GM20431 (cell line): Measurements from ENCODE around the gene COL16A1.

ENCODE experiments used
- in situ Hi-C: fragments of 300-500 bp; cut with MseI, MboI; formaldehyde crosslinking; loops from one replicate; pipeline ENCODE4 v1.15.0; 2020; ENCODE audit warnings: low sequenced_read_pairs; ENCODE audit not compliant: unreplicated experiment

The COL16A1 gene

DNA sequence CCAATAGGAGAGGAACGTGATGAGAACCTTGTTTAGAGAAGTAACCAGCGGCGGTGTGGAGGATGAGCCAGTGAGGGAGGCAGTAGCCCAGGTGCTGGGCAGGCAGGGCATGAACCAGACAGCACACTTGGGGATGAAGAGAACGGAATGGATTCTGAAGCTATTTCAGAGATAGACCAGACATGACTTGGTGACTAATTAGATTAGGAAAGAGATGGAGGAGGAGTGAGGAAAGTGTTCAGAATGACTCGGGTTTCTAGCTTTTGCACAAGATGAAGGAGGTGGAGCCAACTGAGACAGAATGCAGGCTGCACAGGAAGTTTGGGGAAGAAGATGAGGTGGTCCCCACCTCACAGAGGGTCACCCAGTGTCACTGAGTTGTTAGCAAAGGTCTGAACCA lies 64.3 kb downstream of the COL16A1 start:
- in situ Hi-C loops: no loop called here

DNA sequence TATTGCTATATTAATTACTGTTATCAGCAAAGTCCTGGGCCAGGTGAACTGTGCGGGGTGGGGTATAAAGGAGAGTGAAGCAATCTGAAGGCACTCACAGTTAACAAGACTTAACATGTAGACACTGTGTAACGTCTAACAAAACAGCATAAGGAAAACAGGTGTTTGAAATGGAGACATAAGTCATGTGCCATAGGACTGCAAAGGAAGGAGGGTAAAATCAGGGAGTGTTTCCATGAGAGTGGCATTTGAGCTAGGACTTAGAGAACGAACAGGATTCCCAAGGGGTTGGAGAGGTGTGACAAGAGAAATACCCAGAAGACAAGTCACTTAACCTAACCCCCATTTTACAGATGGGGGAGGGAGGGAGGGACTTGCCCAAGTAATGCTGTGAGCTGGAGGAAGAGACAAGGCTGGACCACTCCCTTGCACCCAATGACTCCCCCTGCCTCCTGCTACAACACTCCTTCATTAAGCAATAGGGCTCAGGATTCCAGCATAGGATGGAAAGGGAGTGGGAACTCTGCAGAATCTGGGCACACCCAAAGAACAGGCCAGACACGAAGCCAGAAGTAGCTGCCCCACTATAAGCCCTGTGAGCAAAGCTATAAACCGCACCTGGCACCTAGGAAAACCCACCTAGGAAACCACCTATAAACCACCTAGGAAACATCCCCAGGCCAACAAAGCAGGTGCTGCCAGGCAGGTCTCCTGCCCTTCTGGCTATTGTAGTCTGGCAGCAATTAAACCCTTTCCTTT lies 65.7 kb downstream of the COL16A1 start:
- in situ Hi-C loops: no loop called here

DNA sequence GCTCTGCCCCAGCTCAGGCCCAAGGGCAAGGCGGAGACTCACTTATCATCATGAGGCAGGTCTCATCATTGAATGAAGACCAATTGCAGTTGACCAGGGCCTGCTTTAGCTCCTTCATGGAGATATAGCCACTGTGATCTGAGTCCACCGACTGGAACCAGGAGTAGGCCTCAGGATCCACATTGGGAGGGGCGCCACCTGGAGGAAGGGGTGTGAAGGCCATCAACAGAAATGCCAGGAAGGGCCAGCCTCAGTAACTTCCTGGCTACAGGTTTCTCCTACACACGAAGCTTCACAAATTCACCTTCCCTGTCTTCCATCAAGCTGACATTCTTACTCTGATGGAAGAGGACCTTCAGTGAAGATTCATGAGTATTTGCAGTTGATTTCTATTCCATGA lies 70.7 kb downstream of the COL16A1 start:
- in situ Hi-C loops: no loop called here

DNA sequence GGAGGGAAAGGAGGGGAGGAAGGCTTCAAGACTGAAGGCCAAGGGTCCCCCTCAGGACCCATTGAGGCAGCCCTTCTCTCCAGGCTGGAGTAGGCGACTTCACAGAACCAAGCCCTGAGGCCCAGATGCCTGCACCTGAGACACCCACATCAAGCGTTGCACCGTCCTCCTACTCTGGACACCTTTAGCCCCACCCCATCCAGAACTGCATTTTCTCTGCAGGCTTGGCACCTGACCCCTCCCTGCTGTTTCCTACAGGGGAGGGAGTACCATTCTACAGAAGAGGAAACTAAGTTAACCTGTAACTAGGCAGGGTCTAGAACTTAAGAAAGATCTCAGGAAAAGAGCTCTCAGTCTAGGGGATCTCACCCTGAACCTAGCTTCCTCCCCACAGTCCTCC lies 71.2 kb downstream of the COL16A1 start:
- in situ Hi-C loops: no loop called here

DNA sequence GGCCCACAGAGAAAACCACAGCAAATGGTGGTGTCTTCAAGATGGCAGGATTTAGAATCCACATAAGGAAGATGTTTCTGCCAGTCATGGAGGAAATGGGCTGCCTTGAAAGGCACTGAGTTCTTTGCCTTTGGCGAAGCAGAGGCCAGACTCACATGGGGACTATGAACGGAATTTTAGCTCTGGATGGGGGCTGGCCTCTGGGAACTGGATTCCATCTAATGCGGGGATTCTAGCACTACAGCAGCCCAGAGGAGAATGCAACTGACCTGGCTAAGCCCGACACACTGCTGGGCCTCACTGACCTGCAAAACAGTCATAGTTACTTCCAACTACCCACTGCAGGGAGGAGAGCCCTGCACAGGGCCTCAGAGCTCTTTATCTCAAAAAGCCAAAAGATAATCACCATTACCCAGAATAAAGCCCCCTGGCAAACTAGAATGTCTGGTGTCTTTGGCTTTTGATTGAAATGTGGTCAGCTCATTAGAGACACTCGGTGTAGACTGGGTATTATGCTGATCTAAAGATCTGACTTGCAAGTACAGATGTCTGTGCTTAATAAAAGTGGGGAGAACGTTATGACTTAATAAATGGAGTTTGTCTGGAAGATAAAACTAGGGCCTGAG lies 74.8 kb downstream of the COL16A1 start:
- in situ Hi-C loops: no loop called here

DNA sequence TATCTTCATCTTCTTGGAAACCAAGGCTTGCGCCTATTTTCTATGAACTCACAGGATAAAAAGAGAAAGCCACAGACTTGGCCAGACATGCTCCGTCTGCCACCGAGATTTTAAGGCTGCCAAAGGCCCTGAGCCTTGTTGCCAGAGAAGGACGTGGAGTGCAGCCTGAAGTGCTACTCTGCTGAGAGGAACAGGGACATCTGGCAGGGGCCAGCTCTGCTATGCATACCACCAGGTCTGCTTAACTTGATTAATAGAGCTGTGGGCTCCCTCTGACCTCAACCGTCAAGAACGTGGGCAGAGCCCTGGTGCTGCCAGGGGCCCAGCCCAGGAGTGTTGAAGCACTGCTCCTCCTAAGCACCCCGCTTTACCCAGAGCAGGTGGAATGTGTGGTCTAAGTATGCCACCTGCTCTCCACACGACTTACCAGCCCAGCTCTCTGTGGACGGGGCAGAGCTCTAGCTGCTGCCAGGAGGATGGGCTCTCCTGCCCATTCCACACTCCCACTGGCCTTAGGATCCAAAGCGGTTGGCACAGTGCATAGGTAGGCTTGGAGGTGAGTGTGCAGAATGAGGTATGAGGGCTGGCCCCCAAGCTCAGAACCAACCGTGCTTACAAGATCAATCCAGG lies 75.8 kb downstream of the COL16A1 start:
- in situ Hi-C loops: no loop called here

DNA sequence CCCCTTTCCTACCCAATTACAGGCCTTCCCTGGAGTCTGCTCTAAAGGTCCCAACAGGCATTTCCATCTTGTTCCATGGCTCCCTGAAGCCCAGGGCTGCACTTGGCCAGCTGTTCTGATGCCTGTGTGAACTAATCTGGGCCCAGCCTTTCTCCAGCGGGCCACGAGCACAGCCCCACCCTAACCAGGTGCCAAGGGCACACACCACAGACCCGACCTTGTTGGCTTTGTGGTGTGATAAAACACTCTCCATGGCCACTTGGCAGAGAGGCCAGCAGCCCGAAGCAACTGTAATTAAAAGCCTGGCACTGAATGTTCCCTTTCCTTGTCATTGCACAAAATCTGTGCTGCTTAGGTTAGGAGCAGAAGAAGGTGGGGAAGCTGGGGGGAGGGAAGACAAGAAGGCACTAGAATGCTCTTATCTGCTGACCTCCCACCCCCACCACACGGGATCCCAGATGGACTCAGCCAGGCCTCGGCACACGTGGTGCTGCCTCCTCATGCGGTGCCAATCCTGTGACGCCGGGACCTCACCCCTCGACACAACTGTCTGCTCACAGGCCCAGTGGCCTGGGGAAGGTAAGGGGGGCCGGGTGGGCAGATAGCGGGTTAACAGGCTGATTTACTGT lies 76.4 kb downstream of the COL16A1 start:
- in situ Hi-C loops: no loop called here

DNA sequence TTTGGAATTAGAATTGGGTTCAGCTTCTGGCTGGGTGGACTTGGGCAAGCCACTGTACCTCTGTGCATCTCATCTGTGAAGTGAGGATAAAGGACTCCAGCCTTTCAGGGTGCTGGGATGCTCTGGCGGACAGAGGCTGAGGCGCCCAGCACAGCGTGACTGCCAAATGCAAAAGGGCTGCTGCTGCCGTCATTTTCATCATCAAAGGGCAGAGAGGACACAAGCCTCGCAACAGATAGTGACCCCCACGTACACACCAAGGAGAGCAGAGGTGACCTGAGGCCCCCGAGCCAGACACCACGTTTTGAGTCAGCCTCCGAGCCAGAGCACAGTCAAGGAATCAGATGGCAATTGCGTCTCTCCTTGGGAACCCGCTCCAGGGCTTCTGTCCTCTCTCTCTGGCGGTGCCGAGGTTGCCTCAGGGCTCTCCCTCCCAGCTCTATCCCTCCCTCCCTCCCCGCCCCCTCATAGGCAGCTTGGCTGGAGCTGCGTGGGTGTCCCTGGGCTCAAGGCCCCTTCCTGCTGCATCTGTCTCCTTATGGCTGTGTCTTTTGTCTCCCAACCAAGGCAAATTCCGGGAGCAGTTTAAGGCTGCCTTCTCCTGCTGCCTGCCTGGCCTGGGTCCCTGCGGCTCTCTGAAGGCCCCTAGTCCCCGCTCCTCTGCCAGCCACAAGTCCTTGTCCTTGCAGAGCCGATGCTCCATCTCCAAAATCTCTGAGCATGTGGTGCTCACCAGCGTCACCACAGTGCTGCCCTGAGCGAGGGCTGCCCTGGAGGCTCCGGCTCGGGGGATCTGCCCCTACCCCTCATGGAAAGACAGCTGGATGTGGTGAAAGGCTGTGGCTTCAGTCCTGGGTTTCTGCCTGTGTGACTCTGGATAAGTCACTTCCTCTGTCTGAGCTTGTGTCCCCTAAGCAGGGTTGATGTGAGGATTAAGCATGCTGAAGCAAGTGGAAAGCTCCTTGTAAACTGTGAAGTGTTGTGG lies 77.3 kb downstream of the COL16A1 start:
- in situ Hi-C loops: no loop called here

DNA sequence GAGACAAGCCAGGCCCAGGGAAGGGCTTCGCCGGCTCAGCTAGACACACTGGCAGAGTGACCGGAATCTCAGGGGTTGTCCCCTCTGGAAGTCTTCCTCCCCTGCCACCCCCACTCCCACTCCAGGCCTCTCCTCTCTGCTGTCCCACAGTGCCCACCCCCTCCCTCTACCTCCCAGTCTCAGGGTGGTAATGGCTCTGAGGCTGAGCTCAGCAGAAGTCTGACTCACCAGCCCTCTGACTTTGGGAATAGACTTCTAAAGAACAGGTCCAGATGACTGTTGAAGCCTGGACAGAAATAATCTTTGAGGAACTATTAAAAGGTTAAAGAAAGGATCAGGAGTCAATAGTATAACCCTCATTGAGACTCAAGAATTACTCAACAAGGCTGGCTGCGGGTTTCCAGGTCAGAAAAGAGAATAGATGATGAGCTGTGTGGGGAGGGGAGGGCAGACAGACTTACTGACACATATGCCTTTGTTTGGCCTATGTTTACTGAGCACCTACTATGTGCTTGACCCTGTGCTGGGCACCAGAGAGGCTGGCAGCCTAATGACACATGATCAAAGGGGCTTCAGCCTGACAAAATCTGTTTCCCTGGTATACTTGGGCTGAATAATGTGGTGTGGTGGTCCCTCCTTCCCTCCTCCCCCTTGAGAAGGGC lies 78.1 kb downstream of the COL16A1 start:
- in situ Hi-C loops: no loop called here

DNA sequence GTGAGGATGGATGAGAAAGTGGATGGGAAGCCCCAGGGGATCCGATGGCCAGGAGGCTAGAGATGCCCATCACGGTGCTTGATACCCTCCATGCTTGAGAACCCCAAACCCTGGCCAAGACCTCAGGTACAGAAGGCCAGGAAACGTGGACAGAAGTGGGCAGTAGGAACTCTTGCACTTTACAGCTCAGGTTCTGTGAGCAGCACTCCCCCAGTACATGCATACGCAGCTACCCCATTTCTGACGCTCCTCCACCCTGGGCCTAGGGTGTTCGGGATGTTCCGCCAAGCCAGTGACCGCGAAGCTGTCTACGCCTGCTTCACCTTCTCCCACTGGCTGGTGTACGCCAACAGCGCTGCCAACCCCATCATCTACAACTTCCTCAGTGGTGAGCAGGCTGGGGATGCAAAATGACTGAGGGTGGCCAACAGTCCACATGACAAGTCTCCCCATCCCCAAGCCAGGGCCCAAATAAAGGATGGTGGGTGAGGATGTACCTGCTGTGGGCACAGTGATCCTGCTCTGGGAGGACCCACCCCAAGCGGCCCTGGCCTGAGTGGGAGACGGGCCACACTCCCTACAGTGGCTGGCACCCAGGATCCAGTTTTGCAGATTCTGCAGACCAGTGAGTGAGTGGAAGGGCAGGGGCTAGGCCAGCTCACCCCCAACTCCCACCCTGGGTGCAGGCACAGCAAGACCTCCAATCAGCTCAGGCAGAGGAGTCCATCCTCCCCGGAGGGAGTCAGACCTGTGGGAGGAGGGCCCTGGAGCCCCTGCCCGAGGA lies 78.9 kb downstream of the COL16A1 start:
- in situ Hi-C loops: no loop called here

DNA sequence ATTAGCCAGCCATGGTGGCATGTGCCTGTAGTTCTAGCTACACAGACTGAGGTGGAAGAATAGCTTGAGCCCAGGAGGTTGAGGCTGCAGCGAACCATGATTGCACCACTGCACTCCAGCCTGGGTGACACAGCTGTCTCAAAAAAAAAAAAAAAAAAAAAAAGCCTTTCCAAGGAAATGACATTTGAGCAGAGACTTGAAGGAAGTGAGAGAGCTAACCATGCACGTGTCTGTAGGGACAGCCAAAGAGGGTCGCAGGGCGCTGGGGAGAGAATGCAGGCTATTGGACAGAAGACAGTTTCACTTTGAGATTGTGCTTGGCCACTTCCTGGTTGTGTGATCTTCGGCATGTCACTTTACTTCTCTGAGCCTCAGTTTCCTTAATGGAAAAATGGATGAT lies 79.5 kb downstream of the COL16A1 start:
- in situ Hi-C loops: no loop called here

DNA sequence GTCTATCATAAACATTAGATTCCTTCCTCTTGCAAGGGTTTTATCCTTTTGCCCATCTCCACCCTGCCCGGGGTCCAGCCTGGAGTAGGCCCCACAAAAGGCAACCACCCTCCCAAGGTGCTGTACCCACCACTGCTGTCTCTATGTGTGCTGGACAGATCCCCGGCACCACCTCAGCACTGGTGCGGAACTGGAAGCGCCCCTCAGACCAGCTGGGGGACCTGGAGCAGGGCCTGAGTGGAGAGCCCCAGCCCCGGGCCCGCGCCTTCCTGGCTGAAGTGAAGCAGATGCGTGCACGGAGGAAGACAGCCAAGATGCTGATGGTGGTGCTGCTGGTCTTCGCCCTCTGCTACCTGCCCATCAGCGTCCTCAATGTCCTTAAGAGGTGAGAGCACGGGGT lies 80.5 kb downstream of the COL16A1 start:
- in situ Hi-C loops: no loop called here

DNA sequence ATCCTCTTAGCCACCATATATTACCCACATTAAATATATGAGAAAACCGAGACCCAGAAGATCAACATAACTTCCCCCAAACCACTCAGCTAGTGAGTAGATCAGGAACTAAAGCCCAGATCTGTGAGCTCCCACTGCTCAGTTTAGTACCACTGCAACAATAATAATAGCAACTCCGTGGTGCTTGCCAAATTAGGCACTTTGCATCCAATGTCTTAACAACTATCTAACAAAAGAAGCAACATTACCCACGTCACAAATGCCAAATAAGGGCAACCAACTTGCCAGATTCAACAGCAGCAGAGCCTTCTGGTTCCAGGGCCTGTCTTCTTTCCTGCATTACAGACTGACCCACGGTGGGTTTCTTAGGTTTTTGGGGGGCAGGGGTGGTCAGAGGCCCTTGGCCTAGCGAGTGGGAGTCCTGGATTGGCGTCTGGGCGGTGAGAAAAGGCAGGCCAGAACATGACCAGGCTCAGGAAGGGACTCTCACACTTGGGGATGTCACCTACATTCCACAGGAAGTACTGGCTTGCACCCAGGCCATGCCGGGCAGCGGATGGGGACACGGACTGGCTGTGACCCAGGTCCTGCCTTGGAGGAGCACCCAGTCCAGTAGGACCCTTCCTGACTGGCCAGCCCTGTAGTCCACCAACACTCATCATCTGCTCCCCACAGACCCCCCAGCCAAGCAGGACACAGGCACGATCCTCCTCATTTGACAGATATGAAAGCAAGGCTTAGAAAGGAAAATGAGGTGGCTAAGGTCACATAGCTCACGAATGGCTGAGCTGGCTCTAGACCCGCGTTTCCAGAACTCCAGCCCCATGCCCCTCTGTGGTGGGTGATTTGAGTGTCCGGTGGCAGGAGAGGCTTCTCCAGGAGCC lies 81.7 kb downstream of the COL16A1 start:
- in situ Hi-C loops: no loop called here

DNA sequence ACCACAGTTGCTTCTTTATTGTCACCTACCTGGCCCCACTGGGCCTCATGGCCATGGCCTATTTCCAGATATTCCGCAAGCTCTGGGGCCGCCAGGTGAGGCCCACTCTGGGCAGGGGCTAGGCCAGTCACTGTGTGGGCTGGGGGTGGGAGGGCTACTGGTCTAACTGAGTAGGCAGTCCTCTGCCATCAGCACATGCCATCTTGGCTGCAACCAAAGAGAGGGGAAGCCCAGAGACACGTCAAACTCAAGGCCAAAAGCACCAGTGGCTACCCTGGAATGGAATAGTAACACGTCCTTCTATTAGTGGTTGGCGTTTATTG lies 82.4 kb downstream of the COL16A1 start:
- in situ Hi-C loops: no loop called here

DNA sequence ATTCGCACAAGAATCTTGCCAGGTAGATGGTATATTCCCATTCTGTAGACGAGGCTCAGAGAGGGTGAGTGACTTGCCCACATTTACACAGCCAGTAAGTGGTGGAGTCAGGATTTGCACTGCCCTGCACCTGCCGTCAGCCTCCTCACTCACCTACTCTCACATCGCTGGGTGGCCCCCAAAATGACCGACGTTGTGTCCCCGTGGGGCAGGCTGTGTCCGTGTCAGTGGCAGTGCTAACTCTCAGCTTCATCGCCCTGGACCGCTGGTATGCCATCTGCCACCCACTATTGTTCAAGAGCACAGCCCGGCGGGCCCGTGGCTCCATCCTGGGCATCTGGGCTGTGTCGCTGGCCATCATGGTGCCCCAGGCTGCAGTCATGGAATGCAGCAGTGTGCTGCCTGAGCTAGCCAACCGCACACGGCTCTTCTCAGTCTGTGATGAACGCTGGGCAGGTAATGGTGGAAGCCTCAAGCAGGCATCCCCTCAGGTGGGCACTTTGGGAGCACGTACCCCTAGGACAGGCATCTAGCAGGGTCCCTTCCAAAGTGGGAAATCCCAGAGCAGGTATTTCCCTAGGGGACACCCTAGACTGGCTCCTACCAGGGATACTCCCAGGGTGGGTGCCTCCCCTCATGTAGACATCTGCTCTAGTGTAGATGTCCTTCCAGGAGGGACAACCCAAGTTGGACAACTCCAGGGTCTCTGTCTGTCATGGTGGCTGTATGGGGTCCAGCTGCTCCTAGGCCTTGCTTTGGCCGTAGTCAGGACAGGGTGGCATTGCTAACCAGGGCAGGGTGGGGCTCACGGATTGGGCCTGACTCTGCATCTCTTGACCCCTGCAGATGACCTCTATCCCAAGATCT lies 83.0 kb downstream of the COL16A1 start:
- in situ Hi-C loops: no loop called here

DNA sequence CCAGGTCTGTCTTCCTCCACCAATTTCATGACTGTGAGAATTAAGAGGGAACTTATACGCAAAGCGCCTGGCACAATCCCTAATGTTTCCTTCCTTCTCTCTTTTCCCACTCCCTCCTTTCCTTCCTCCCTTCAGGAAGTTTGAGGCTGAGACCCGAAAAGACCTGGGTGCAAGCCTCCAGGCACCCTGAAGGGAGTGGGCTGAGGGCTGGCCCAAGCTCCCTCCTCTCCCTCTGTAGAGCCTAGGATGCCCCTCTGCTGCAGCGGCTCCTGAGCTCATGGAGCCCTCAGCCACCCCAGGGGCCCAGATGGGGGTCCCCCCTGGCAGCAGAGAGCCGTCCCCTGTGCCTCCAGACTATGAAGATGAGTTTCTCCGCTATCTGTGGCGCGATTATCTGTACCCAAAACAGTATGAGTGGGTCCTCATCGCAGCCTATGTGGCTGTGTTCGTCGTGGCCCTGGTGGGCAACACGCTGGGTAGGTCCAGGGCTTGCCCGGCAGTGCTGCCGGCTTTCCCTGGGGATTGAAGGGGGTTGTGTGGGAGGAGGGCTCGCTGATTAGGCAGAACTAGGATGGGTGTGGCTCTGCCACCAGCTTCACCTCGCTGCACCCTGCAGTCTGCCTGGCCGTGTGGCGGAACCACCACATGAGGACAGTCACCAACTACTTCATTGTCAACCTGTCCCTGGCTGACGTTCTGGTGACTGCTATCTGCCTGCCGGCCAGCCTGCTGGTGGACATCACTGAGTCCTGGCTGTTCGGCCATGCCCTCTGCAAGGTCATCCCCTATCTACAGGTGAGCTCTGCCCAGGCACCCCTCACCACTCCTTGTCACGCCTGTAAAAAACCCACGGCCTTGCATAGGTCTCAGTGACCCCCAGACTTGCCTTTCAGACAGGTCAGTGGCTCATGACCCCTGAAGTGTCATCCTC lies 84.6 kb downstream of the COL16A1 start:
- in situ Hi-C loops: no loop called here
